Measurements from ENCODE around the gene FPGS. TPM values are rescaled to one million over a fixed set of nuclear protein-coding genes. Genes with fewer than 3 reads are reported as not detected.

The FPGS gene
- total and polyA plus RNA-seq, 2 of the 4 experiments (the other 2 are of a cell fraction): 43.9 to 75.7 TPM

DNA sequence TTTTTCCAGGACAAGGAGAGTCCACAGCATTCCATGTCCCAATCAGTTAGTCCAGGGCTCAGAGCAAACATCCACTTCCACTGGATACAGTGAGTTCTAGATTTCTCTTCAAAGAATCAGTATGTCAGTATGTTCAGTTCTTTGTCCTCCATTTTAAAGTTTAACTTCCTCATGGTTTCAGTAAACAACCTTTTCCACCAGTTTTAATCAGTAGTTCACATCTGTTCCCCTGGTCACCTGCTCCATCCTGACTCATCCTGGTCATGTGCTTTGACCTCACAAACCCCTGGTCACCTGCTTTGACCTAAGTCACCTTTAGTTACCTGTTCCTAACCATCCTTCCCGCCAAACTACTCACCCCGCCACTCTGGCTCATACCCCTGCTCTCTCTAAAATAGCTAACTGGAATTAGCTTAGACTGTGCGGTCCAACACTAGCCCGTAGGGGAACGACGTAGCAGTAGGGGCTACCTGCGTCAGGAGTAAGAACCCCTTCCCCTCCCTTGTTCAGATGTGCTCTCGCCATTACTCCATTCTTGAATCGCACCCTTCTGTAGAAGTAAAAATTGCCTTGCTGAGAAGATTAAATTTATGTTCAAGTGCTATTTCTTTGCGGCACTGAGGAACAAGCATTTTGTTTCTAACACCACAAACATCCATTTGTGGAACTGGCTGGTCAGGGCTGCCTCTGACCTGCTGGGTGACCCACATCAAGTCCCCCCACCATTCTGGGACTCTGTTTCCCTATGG lies 46.2 kb downstream of the FPGS start (continued):
- TF ChIP-seq, protein P1, sequence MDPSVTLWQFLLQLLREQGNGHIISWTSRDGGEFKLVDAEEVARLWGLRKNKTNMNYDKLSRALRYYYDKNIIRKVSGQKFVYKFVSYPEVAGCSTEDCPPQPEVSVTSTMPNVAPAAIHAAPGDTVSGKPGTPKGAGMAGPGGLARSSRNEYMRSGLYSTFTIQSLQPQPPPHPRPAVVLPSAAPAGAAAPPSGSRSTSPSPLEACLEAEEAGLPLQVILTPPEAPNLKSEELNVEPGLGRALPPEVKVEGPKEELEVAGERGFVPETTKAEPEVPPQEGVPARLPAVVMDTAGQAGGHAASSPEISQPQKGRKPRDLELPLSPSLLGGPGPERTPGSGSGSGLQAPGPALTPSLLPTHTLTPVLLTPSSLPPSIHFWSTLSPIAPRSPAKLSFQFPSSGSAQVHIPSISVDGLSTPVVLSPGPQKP (IDR thresholded peaks at IDR 0.05; ENCODE audit: borderline replicate concordance, low read depth, low read length): no peak
- no peak for TF ChIP-seq MAZ (IDR thresholded peaks at IDR 0.05; ENCODE audit: borderline replicate concordance, low read depth, low read length)
- no peak for TF ChIP-seq POLR2A (IDR thresholded peaks at IDR 0.05; ENCODE audit: low read depth, low read length)

DNA sequence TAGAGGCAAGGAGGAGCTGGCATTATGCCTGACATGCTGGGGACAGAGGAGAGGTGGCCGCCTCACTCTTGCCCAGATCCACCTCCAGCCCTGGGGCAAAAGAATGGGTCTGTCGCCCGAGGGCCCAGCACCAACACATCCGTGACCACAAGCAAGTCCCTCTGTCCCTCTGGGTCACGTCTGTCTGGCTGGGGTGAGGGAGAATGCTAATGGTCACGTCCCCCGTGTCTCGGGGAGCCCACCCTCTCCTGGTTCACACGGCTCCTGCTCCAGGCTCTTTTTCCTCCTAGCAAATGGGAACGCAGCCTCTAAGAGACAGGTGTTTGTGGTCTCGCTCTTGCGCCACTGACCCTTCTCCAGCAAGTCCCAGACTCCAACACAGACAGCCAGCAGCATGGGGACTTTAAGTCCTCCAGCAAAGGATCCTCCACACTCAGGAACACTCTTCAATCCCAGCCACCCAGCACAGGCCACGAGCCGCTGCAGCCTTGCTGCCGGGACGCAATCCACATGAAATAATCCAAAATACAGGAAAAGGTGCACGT lies 47.7 kb downstream of the FPGS start:
- Histone ChIP-seq H3K27me3 (ENCODE audit: control insufficient read depth, insufficient read depth, low read length) (no peaks in the 10 kb centered on the region), H3K79me1 (ENCODE audit: low read depth in 1 of 2, low read length in 2 of 2) (peaks cover 28 to 82% of the 10 kb centered on the region in 2 experiments), H3K27ac (ENCODE audit: insufficient read depth, low read length) (no peak overlapping the region), H3K56ac (ENCODE audit: extremely low read depth, insufficient read depth, low read length) (no peak overlapping the region), H3K4me2 (ENCODE audit: low read depth, low read length) (no peak overlapping the region), H3K9me1 (ENCODE audit: insufficient read depth, low read length) (peaks cover 18% of the 10 kb centered on the region), H3K9ac (ENCODE audit: low read depth, low read length) (no peak overlapping the region), H2BK15ac (ENCODE audit: low read depth, low read length) (no peak overlapping the region), H2BK5ac (ENCODE audit: low read depth, low read length, poor library complexity, severe bottlenecking) (no peak overlapping the region), H3K4ac (ENCODE audit: low read depth, low read length) (no peak overlapping the region), H4K91ac (ENCODE audit: insufficient read depth, low read depth, low read length) (no peak overlapping the region), H3K36me3 (ENCODE audit: control insufficient read depth, insufficient read depth, low read length) (peaks cover 23% of the 10 kb centered on the region), H2BK120ac (ENCODE audit: low read depth, low read length) (no peak overlapping the region), H2BK20ac (ENCODE audit: low read depth, low read length) (no peak overlapping the region), H2AK5ac (ENCODE audit: low read depth, low read length) (no peak overlapping the region), H3K14ac (replicated peaks; ENCODE audit: low read depth, low read length) (no peak overlapping the region), H4K5ac (ENCODE audit: low read depth, low read length) (no peak overlapping the region), H3K18ac (ENCODE audit: low read depth, low read length) (no peak overlapping the region), H2AFZ (replicated peaks; ENCODE audit: low read length, poor library complexity) (no peak overlapping the region), H3K23ac (ENCODE audit: low read depth, low read length) (no peak overlapping the region), H3K4me3 (ENCODE audit: insufficient read depth, low read depth, low read length) (no peak overlapping the region), H4K20me1 (ENCODE audit: insufficient read depth, low read length) (0 out of 2 replicates have a peak, but pooled peaks cover 3% of the 10 kb centered on the region), H3K9me3 (ENCODE audit: control insufficient read depth, insufficient read depth, low read length) (peaks cover 10% of the 10 kb centered on the region), H2AK9ac (replicated peaks; ENCODE audit: low read depth, low read length, poor library complexity) (no peak overlapping the region), H3K4me1 (ENCODE audit: control insufficient read depth, insufficient read depth, low read length) (peaks cover 19% of the 10 kb centered on the region), H4K8ac (ENCODE audit: low read depth in 2 of 2, low read length in 2 of 2) (no peak overlapping the region)
- no peak for DNase-seq
- dilution Hi-C loops (cut with HindIII; ENCODE audit: low sequenced_read_pairs, unreplicated experiment) (no loop called here), in situ Hi-C loops (cut with MboI; ENCODE audit: low sequenced_read_pairs) (no loop called here), intact Hi-C loops (cut with micrococcal nuclease) (loop anchor here (5.0 kb wide), 1 partner anchor 48 kb away; the partner anchor contains the start of gene FPGS)
- BruUV-seq (replicated peaks): no TSS peak
- no peak for ATAC-seq (ENCODE audit: low read depth)
- POLR2A ChIA-PET (ENCODE audit: unreplicated experiment): no interaction called here
- CTCF ChIA-PET: no interaction called here
- 100% methylated on average over 3 of the region's 17 CpGs; no CpG with 5 or more reads in 1 of the 2 experiments for WGBS, 2 experiments (ENCODE audit: extremely low coverage in 2 of 2, insufficient read length in 1 of 2)
- TF ChIP-seq, protein P2, sequence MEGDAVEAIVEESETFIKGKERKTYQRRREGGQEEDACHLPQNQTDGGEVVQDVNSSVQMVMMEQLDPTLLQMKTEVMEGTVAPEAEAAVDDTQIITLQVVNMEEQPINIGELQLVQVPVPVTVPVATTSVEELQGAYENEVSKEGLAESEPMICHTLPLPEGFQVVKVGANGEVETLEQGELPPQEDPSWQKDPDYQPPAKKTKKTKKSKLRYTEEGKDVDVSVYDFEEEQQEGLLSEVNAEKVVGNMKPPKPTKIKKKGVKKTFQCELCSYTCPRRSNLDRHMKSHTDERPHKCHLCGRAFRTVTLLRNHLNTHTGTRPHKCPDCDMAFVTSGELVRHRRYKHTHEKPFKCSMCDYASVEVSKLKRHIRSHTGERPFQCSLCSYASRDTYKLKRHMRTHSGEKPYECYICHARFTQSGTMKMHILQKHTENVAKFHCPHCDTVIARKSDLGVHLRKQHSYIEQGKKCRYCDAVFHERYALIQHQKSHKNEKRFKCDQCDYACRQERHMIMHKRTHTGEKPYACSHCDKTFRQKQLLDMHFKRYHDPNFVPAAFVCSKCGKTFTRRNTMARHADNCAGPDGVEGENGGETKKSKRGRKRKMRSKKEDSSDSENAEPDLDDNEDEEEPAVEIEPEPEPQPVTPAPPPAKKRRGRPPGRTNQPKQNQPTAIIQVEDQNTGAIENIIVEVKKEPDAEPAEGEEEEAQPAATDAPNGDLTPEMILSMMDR (conservative IDR thresholded peaks at IDR 0.05; ENCODE audit: low read depth, low read length): no peak
- TF ChIP-seq RFX5 (IDR thresholded peaks at IDR 0.05; ENCODE audit: low read depth, low read length) (no peak), MXI1 (IDR thresholded peaks at IDR 0.05; ENCODE audit: borderline replicate concordance, low read depth, low read length) (no peak), BHLHE40 (IDR thresholded peaks at IDR 0.05; ENCODE audit: low read depth, low read length) (no peak), CHD1 (IDR thresholded peaks at IDR 0.05; ENCODE audit: low read depth, low read length) (no peak), CEBPB (IDR thresholded peaks at IDR 0.05; ENCODE audit: low read depth, low read length) (no peak)
- TF ChIP-seq, protein P3, sequence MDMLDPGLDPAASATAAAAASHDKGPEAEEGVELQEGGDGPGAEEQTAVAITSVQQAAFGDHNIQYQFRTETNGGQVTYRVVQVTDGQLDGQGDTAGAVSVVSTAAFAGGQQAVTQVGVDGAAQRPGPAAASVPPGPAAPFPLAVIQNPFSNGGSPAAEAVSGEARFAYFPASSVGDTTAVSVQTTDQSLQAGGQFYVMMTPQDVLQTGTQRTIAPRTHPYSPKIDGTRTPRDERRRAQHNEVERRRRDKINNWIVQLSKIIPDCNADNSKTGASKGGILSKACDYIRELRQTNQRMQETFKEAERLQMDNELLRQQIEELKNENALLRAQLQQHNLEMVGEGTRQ (IDR thresholded peaks at IDR 0.05; ENCODE audit: low read depth, low read length): no peak
